ENCODE data around the gene ACTL7B. TPM values are rescaled to one million over a fixed set of nuclear protein-coding genes. Genes with fewer than 3 reads are reported as not detected.

The ACTL7B gene
- total RNA-seq, 1 experiment from 2014 or later, result not detected

- intact Hi-C loops (cut with micrococcal nuclease; ENCODE audit: unreplicated experiment), result no loop called here
- ChIA-PET CTCF (no interaction called here), POLR2A (ENCODE audit: unreplicated experiment) (no interaction called here)
- Histone ChIP-seq H3K4me3 (no peak overlapping the region), H3F3A (ENCODE audit: insufficient read depth, low read depth) (peaks cover 3% of the 10 kb centered on the region; the same call in 1 of the 2 replicates), H2AFZ (no peak overlapping the region), H3K27me3 (ENCODE audit: insufficient read depth, low read depth) (no peaks in the 10 kb centered on the region), H3K27ac (no peak overlapping the region), H3K79me2 (ENCODE audit: low read depth) (no peaks in the 10 kb centered on the region), H3K9me3 (ENCODE audit: insufficient read depth, low read depth) (no peaks in the 10 kb centered on the region), H3K9me2 (ENCODE audit: insufficient read depth) (no peaks in the 10 kb centered on the region), H4K20me1 (ENCODE audit: insufficient read depth) (no peaks in the 10 kb centered on the region), H3K4me1 (replicated peaks; ENCODE audit: insufficient read depth) (peaks cover 21% of the 10 kb centered on the region), H3K4me2 (no peak overlapping the region), H3K36me3 (ENCODE audit: low read depth) (0 out of 2 replicates have a peak, but pooled peaks cover 6% of the 10 kb centered on the region)
- no TSS peak for BruUV-seq (replicated peaks)
- DNase-seq, result no peak
- no peak for TF ChIP-seq EZH2 (IDR thresholded peaks at IDR 0.05; ENCODE audit: low read depth)
Observed at GRCh38 chr9:108867829-108868228, 12.0 kb upstream of the ACTL7B start.

- Histone ChIP-seq H3K27me3 (ENCODE audit: insufficient read depth, low read depth) (no peaks in the 10 kb centered on the region), H3K27ac (no peak overlapping the region), H3K9me2 (ENCODE audit: insufficient read depth) (no peaks in the 10 kb centered on the region), H3F3A (ENCODE audit: insufficient read depth, low read depth) (peaks cover 3% of the 10 kb centered on the region; the same call in 1 of the 2 replicates), H3K4me3 (no peak overlapping the region), H3K9me3 (ENCODE audit: insufficient read depth, low read depth) (no peaks in the 10 kb centered on the region), H3K79me2 (ENCODE audit: low read depth) (no peaks in the 10 kb centered on the region), H4K20me1 (ENCODE audit: insufficient read depth) (no peaks in the 10 kb centered on the region), H3K4me2 (no peak overlapping the region), H3K4me1 (replicated peaks; ENCODE audit: insufficient read depth) (peaks cover 21% of the 10 kb centered on the region), H3K36me3 (ENCODE audit: low read depth) (0 out of 2 replicates have a peak, but pooled peaks cover 6% of the 10 kb centered on the region), H2AFZ (no peak overlapping the region)
- no TSS peak for BruUV-seq (replicated peaks)
- TF ChIP-seq CTCF (conservative IDR thresholded peaks at IDR 0.05) (no peak), EZH2 (IDR thresholded peaks at IDR 0.05; ENCODE audit: low read depth) (no peak)
- ChIA-PET CTCF (no interaction called here), POLR2A (ENCODE audit: unreplicated experiment) (no interaction called here)
- no peak for DNase-seq
- intact Hi-C loops (cut with micrococcal nuclease; ENCODE audit: unreplicated experiment), result no loop called here
Observed at GRCh38 chr9:108867116-108867515, 11.3 kb upstream of the ACTL7B start.

- Histone ChIP-seq H3K36me3 (ENCODE audit: low read depth) (0 out of 2 replicates have a peak, but pooled peaks cover 6% of the 10 kb centered on the region), H3K79me2 (ENCODE audit: low read depth) (no peaks in the 10 kb centered on the region), H3K27me3 (ENCODE audit: insufficient read depth, low read depth) (no peaks in the 10 kb centered on the region), H3K4me3 (no peak overlapping the region), H2AFZ (no peak overlapping the region), H3F3A (ENCODE audit: insufficient read depth, low read depth) (peaks cover 3% of the 10 kb centered on the region; the same call in 1 of the 2 replicates), H3K4me2 (no peak overlapping the region), H3K4me1 (replicated peaks; ENCODE audit: insufficient read depth) (peaks cover 21% of the 10 kb centered on the region), H3K9me2 (ENCODE audit: insufficient read depth) (no peaks in the 10 kb centered on the region), H4K20me1 (ENCODE audit: insufficient read depth) (no peaks in the 10 kb centered on the region), H3K9me3 (ENCODE audit: insufficient read depth, low read depth) (no peaks in the 10 kb centered on the region), H3K27ac (no peak overlapping the region)
- TF ChIP-seq CTCF (conservative IDR thresholded peaks at IDR 0.05), result no peak
- TF ChIP-seq EZH2 (IDR thresholded peaks at IDR 0.05; ENCODE audit: low read depth), result no peak
- intact Hi-C loops (cut with micrococcal nuclease; ENCODE audit: unreplicated experiment), result no loop called here
- no peak for DNase-seq
- BruUV-seq (replicated peaks), result no TSS peak
- ChIA-PET POLR2A (ENCODE audit: unreplicated experiment) (interaction anchor here (0.6 kb wide), 1 partner anchor 532 kb away, joined by 3 read pairs; no protein-coding TSS in a partner anchor), CTCF (no interaction called here)
Observed at GRCh38 chr9:108866001-108866420, 10.2 kb upstream of the ACTL7B start.

GRCh38 chr9:108865037-108865436, 9.3 kb upstream of the ACTL7B start:
- POLR2A ChIA-PET (ENCODE audit: unreplicated experiment), result interaction anchor here (0.6 kb wide), 1 partner anchor 18 kb away, joined by 5 read pairs; no protein-coding TSS in a partner anchor
- DNase-seq, result no peak
- intact Hi-C loops (cut with micrococcal nuclease; ENCODE audit: unreplicated experiment), result no loop called here

More at GRCh38 chr9:108865037-108865436, 9.3 kb upstream of the ACTL7B start:
- Histone ChIP-seq H3K27me3 (ENCODE audit: insufficient read depth, low read depth) (no peaks in the 10 kb centered on the region), H3K9me2 (ENCODE audit: insufficient read depth) (no peaks in the 10 kb centered on the region), H3F3A (ENCODE audit: insufficient read depth, low read depth) (peaks cover under 1% of the 10 kb centered on the region; the same call in 1 of the 2 replicates), H3K4me3 (no peak overlapping the region), H4K20me1 (ENCODE audit: insufficient read depth) (no peaks in the 10 kb centered on the region), H3K4me1 (replicated peaks; ENCODE audit: insufficient read depth) (peaks cover 20% of the 10 kb centered on the region), H3K36me3 (ENCODE audit: low read depth) (0 out of 2 replicates have a peak, but pooled peaks cover 6% of the 10 kb centered on the region), H2AFZ (no peak overlapping the region), H3K9me3 (ENCODE audit: insufficient read depth, low read depth) (no peaks in the 10 kb centered on the region; the same call in 1 of the 2 replicates), H3K79me2 (ENCODE audit: low read depth) (no peaks in the 10 kb centered on the region), H3K27ac (no peak overlapping the region), H3K4me2 (no peak overlapping the region)
- no TSS peak for BruUV-seq (replicated peaks)
- CTCF ChIA-PET, result no interaction called here
- no peak for TF ChIP-seq EZH2 (IDR thresholded peaks at IDR 0.05; ENCODE audit: low read depth)
- no peak for TF ChIP-seq CTCF (conservative IDR thresholded peaks at IDR 0.05)
